Measurements from ENCODE around the gene SESN1. TPM values are rescaled to one million over a fixed set of nuclear protein-coding genes. Genes with fewer than 3 reads are reported as not detected.

Gene SESN1
- total RNA-seq, 1 donor from 2014 or later, result 40.8 TPM

DNA sequence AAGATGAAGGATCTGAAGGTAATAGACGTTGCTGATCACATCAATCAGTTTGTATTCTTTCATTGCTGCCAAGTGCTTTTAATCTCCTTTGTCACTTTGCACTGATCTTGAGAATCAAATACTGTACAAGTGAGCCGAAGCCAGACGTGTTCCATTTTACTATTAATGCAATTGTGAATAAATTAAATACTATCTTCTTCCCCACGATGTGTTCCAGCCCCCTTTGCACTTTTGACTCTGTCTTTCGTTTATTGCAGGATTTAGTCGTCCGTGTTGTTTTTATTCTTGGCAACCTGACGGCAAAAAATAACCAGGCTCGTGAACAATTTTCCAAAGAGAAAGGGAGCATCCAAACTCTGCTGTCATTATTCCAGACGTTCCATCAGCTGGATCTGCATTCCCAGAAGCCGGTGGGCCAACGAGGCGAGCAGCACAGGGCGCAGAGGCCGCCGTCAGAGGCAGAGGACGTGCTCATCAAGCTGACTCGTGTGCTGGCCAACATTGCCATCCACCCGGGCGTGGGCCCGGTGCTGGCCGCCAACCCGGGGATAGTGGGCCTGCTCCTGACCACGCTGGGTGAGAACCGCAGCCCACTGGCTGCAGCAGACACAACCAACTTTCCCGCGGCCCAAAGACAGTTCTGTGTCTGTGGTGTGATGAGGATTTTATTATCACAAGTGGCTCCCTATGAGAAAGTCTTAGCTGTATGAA lies 141.7 kb downstream of the SESN1 start:
- Mint-ChIP-seq H3K27ac (no peak overlapping the region), H3K4me1 (no peaks in the 10 kb centered on the region), H3K27me3 (ENCODE audit: insufficient read depth, low read depth) (peaks cover 2% of the 10 kb centered on the region), H3K4me3 (no peak overlapping the region), H3K9me3 (no peaks in the 10 kb centered on the region), H3K36me3 (peaks cover 3% of the 10 kb centered on the region)
- Histone ChIP-seq H3K27ac (no peak overlapping the region), H3K27me3 (no peaks in the 10 kb centered on the region), H3K36me3 (no peaks in the 10 kb centered on the region), H3K79me2 (ENCODE audit: low read depth) (no peaks in the 10 kb centered on the region), H2AFZ (replicated peaks) (no peak overlapping the region), H3F3A (ENCODE audit: low read depth) (no peaks in the 10 kb centered on the region), H3K9ac (no peak overlapping the region), H3K4me1 (no peaks in the 10 kb centered on the region), H3K4me3 (no peak overlapping the region), H3K4me2 (no peak overlapping the region), H4K20me1 (ENCODE audit: low read depth) (no peaks in the 10 kb centered on the region), H3K9me3 (ENCODE audit: low read depth) (no peaks in the 10 kb centered on the region)
- no peak for DNase-seq (ENCODE audit: low spot score)
- TF ChIP-seq EZH2phosphoT487 (IDR thresholded peaks at IDR 0.05) (no peak), EZH2 (IDR thresholded peaks at IDR 0.05) (no peak)
- TF ChIP-seq, protein P1, sequence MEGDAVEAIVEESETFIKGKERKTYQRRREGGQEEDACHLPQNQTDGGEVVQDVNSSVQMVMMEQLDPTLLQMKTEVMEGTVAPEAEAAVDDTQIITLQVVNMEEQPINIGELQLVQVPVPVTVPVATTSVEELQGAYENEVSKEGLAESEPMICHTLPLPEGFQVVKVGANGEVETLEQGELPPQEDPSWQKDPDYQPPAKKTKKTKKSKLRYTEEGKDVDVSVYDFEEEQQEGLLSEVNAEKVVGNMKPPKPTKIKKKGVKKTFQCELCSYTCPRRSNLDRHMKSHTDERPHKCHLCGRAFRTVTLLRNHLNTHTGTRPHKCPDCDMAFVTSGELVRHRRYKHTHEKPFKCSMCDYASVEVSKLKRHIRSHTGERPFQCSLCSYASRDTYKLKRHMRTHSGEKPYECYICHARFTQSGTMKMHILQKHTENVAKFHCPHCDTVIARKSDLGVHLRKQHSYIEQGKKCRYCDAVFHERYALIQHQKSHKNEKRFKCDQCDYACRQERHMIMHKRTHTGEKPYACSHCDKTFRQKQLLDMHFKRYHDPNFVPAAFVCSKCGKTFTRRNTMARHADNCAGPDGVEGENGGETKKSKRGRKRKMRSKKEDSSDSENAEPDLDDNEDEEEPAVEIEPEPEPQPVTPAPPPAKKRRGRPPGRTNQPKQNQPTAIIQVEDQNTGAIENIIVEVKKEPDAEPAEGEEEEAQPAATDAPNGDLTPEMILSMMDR (IDR thresholded peaks at IDR 0.05), result no peak

DNA sequence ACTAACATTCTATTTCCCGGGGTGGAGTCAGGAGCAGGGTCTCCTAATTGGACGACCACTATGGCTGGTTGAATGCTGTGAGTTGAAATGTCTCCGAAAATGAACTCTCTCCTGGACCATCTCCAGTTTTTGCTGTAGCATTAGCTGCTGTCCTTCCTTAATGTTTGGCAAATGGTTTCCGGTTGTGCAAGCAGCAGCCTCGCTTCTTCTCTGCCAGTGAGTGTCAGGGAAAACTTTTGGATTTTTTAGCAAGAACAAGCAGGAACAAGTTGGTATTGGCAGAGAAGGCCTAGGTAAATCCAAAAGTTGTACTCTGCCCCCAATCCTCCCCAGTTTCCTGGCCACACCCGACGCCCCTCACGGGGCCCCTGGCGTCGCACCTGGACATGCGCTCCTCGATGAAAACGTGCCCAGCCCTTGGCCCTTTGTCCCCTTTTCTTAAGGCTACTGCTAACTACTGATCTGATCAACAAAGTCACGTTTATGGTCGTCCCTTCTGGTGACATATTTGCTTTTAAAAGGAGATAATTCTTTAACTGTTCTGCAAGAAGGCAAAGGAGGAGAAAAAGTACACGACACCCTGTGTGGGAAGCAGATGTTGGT lies 143.2 kb downstream of the SESN1 start:
- no peaks in the 10 kb centered on the region for H3K27me3 ChIP-seq
- no peaks in the 10 kb centered on the region for H3K36me3 ChIP-seq
- no peaks in the 10 kb centered on the region for H3K79me2 ChIP-seq (ENCODE audit: low read depth)
- no peak overlapping the region for H2AFZ ChIP-seq (replicated peaks)
- TF ChIP-seq, protein P1 (IDR thresholded peaks at IDR 0.05), result no peak
- TF ChIP-seq EZH2 (IDR thresholded peaks at IDR 0.05) (no peak), EZH2phosphoT487 (IDR thresholded peaks at IDR 0.05) (no peak)
- Mint-ChIP-seq H3K36me3 (peaks cover 3% of the 10 kb centered on the region), H3K4me1 (peaks cover 12% of the 10 kb centered on the region), H3K4me3 (no peak overlapping the region), H3K9me3 (no peaks in the 10 kb centered on the region), H3K27ac (no peak overlapping the region), H3K27me3 (ENCODE audit: insufficient read depth, low read depth) (peaks cover 2% of the 10 kb centered on the region)
- H3K4me1 ChIP-seq, result no peaks in the 10 kb centered on the region
- H4K20me1 ChIP-seq (ENCODE audit: low read depth), result no peaks in the 10 kb centered on the region
- no peak overlapping the region for H3K4me2 ChIP-seq
- DNase-seq (ENCODE audit: low spot score), result no peak
- H3K4me3 ChIP-seq, result no peak overlapping the region
- H3K27ac ChIP-seq, result no peak overlapping the region
- no peak overlapping the region for H3K9ac ChIP-seq
- no peaks in the 10 kb centered on the region for H3K9me3 ChIP-seq (ENCODE audit: low read depth)
- H3F3A ChIP-seq (ENCODE audit: low read depth), result no peaks in the 10 kb centered on the region

DNA sequence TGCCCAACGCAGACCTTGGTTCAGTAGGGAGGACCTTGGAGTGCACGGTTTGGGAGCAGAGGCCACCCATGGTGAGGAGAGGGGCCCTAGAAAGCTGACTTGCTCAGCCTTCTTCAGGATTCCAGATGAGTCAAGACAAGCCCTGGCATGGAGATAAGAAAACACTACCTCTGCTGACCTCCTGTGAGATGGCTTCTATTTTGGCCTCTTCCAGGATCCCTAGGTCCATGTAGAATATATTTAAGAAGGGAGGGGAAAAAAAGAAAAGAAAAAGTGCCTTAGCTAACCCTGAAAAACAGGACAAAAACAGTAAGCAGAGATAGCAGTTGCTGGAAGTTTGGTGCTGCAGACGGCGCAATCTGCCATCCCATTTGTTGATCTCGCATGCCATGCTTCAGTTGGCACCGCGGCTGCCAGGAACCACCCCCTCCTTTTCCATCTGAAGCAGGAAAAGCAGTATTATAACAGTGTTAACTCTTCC lies 146.4 kb downstream of the SESN1 start:
- H3K79me2 ChIP-seq (ENCODE audit: low read depth), result no peaks in the 10 kb centered on the region
- Mint-ChIP-seq H3K4me1 (peaks cover 31% of the 10 kb centered on the region), H3K36me3 (peaks cover 3% of the 10 kb centered on the region), H3K27me3 (ENCODE audit: insufficient read depth, low read depth) (peaks cover 3% of the 10 kb centered on the region), H3K27ac (no peak overlapping the region), H3K4me3 (no peak overlapping the region), H3K9me3 (no peaks in the 10 kb centered on the region)
- no peaks in the 10 kb centered on the region for H3K4me1 ChIP-seq
- H3K27ac ChIP-seq, result no peak overlapping the region
- no peaks in the 10 kb centered on the region for H4K20me1 ChIP-seq (ENCODE audit: low read depth)
- H3F3A ChIP-seq (ENCODE audit: low read depth), result no peaks in the 10 kb centered on the region
- DNase-seq (ENCODE audit: low spot score), result no peak
- H3K9me3 ChIP-seq (ENCODE audit: low read depth), result no peaks in the 10 kb centered on the region
- H2AFZ ChIP-seq (replicated peaks), result no peak overlapping the region
- no peak overlapping the region for H3K4me2 ChIP-seq
- no peak overlapping the region for H3K9ac ChIP-seq
- TF ChIP-seq EZH2phosphoT487 (IDR thresholded peaks at IDR 0.05) (no peak), EZH2 (IDR thresholded peaks at IDR 0.05) (no peak)
- TF ChIP-seq, protein P1 (IDR thresholded peaks at IDR 0.05), result no peak
- H3K27me3 ChIP-seq, result no peaks in the 10 kb centered on the region
- no peaks in the 10 kb centered on the region for H3K36me3 ChIP-seq
- H3K4me3 ChIP-seq, result no peak overlapping the region

Data from neural progenitor cell (in vitro differentiated cells).